ENCODE results near the gene FAN1. TPM values are rescaled to one million over a fixed set of nuclear protein-coding genes. Genes with fewer than 3 reads are reported as not detected.

Gene FAN1
- total RNA-seq, 1 donor from 2014 or later, result 17.5 TPM

DNA sequence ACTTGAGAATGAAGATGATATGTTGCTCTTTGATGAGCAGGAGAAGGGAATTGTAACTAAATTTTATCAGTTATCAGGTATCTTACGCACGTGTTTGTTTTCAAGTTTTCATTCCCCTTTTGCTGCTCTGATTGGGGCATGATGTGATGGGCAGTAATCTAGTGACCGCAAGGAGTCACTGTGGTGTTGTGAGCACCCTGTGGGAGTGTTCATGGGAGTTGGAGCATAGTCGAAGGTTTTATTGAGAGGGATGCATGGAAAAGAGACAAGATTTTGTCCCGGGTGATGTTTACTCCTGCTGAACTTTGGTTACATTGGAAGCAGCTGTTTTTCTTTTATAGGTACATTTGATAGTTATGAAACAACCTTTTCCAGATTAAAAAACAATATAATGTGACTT lies 2.1 kb downstream of the FAN1 start:
- Mint-ChIP-seq H3K36me3 (ENCODE audit: low read depth, unreplicated experiment) (peaks cover 15% of the 10 kb centered on the region), H3K9me3 (ENCODE audit: unreplicated experiment) (no peaks in the 10 kb centered on the region), H3K27me3 (ENCODE audit: unreplicated experiment) (peaks cover 3% of the 10 kb centered on the region), H3K4me3 (ENCODE audit: unreplicated experiment) (no peak overlapping the region), H3K27ac (ENCODE audit: unreplicated experiment) (no peak overlapping the region), H3K4me1 (ENCODE audit: unreplicated experiment) (peaks cover 6% of the 10 kb centered on the region)
- TF ChIP-seq, protein P1, sequence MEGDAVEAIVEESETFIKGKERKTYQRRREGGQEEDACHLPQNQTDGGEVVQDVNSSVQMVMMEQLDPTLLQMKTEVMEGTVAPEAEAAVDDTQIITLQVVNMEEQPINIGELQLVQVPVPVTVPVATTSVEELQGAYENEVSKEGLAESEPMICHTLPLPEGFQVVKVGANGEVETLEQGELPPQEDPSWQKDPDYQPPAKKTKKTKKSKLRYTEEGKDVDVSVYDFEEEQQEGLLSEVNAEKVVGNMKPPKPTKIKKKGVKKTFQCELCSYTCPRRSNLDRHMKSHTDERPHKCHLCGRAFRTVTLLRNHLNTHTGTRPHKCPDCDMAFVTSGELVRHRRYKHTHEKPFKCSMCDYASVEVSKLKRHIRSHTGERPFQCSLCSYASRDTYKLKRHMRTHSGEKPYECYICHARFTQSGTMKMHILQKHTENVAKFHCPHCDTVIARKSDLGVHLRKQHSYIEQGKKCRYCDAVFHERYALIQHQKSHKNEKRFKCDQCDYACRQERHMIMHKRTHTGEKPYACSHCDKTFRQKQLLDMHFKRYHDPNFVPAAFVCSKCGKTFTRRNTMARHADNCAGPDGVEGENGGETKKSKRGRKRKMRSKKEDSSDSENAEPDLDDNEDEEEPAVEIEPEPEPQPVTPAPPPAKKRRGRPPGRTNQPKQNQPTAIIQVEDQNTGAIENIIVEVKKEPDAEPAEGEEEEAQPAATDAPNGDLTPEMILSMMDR (IDR thresholded peaks at IDR 0.05; ENCODE audit: unreplicated experiment), result no peak
- no peak for DNase-seq (ENCODE audit: low spot score)

DNA sequence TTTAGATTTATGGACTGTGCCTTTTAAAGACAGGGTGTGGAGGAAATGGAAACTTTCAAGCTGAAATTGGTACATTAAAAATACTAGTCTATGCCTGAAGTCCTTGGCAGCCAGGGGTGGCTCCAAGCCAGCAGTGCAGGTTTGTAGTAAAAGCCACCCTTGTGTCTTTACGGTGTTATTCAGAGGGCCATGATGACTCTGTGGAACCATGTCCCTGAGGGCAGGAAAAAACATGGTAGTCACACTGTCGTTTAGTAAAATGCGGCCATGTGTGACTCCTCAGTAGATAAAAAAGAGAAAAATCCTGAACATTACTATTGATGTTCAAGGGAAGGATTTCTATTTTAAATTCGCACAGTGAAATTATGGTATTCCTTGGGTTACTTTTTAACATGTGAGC lies 2.7 kb downstream of the FAN1 start:
- H3K27me3 Mint-ChIP-seq (ENCODE audit: unreplicated experiment), result peaks cover 3% of the 10 kb centered on the region
- H3K27ac Mint-ChIP-seq (ENCODE audit: unreplicated experiment), result no peak overlapping the region
- no peak overlapping the region for H3K4me3 Mint-ChIP-seq (ENCODE audit: unreplicated experiment)
- H3K36me3 Mint-ChIP-seq (ENCODE audit: low read depth, unreplicated experiment), result peaks cover 15% of the 10 kb centered on the region
- TF ChIP-seq, protein P1 (IDR thresholded peaks at IDR 0.05; ENCODE audit: unreplicated experiment), result no peak
- peaks cover 6% of the 10 kb centered on the region for H3K4me1 Mint-ChIP-seq (ENCODE audit: unreplicated experiment)
- no peak for DNase-seq (ENCODE audit: low spot score)
- H3K9me3 Mint-ChIP-seq (ENCODE audit: unreplicated experiment), result no peaks in the 10 kb centered on the region

DNA sequence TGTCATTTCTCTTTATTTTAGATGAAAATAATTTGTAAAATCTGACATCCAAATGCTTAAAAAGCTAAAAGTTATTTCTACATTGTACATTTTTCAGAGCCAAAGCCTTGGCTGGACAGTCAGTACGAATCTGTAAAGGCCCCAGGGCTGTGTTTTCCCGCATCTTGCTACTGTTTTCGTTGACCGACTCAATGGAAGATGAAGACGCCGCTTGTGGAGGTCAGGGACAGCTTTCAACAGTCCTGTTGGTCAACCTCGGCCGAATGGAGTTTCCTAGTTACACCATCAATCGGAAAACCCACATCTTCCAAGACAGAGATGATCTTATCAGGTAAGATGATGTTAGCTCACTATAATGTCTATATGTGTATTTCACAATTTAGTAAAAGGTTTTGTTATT lies 10.0 kb downstream of the FAN1 start:
- Mint-ChIP-seq H3K27ac (ENCODE audit: unreplicated experiment) (no peak overlapping the region), H3K4me1 (ENCODE audit: unreplicated experiment) (no peaks in the 10 kb centered on the region), H3K9me3 (ENCODE audit: unreplicated experiment) (no peaks in the 10 kb centered on the region), H3K36me3 (ENCODE audit: low read depth, unreplicated experiment) (peaks cover 22% of the 10 kb centered on the region), H3K4me3 (ENCODE audit: unreplicated experiment) (no peak overlapping the region), H3K27me3 (ENCODE audit: unreplicated experiment) (peaks cover 3% of the 10 kb centered on the region)
- no peak for DNase-seq (ENCODE audit: low spot score)
- TF ChIP-seq, protein P1 (IDR thresholded peaks at IDR 0.05; ENCODE audit: unreplicated experiment), result no peak

DNA sequence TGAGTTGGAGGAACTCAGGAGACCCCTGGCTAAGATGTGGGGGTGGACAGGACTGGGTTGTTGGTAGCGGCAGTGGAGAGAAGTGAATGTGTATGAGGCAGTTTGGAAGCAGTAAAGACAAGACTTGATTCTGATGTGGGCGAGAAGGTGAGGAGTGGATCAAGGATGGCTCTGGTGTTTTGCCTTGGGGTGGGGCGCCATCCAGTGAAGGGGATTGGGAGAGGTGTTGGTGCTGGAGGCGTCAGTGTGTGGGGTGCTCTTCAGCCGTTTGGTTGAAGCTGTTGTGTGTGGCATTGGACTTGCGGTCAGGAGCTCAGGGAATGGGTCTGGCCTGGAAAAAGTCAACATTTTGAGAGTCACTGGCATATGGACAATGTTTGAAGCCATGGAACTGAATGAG lies 13.3 kb downstream of the FAN1 start:
- Mint-ChIP-seq H3K4me1 (ENCODE audit: unreplicated experiment) (peaks cover under 1% of the 10 kb centered on the region), H3K36me3 (ENCODE audit: low read depth, unreplicated experiment) (peaks cover 8% of the 10 kb centered on the region), H3K4me3 (ENCODE audit: unreplicated experiment) (no peak overlapping the region), H3K9me3 (ENCODE audit: unreplicated experiment) (no peaks in the 10 kb centered on the region), H3K27me3 (ENCODE audit: unreplicated experiment) (peaks cover 2% of the 10 kb centered on the region), H3K27ac (ENCODE audit: unreplicated experiment) (no peak overlapping the region)
- TF ChIP-seq, protein P1 (IDR thresholded peaks at IDR 0.05; ENCODE audit: unreplicated experiment), result no peak
- DNase-seq (ENCODE audit: low spot score), result no peak

DNA sequence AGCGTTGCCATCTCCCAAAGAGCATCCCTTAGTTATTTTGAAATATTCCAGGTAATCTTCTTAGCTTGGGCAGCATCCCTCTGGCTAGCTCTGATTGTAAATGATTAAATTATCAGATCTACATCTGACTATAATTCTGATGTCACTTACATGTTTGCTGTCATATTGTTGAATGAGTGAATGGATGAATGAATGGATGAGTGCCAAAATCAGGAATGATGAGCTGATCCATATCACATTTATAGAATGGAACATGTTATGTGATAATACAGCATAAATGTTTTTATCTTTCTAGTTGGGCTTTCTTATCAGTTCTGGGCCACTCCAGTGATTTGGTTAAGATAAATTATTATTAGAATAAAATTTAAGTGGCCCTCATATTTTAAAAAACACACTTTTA lies 14.0 kb downstream of the FAN1 start:
- DNase-seq (ENCODE audit: low spot score), result no peak
- no peak overlapping the region for H3K4me3 Mint-ChIP-seq (ENCODE audit: unreplicated experiment)
- H3K36me3 Mint-ChIP-seq (ENCODE audit: low read depth, unreplicated experiment), result peaks cover 8% of the 10 kb centered on the region
- H3K4me1 Mint-ChIP-seq (ENCODE audit: unreplicated experiment), result peaks cover 7% of the 10 kb centered on the region
- H3K9me3 Mint-ChIP-seq (ENCODE audit: unreplicated experiment), result no peaks in the 10 kb centered on the region
- TF ChIP-seq, protein P1 (IDR thresholded peaks at IDR 0.05; ENCODE audit: unreplicated experiment), result no peak
- H3K27ac Mint-ChIP-seq (ENCODE audit: unreplicated experiment), result no peak overlapping the region
- H3K27me3 Mint-ChIP-seq (ENCODE audit: unreplicated experiment), result peaks cover 2% of the 10 kb centered on the region
